ENCODE measurements around the gene SIGLEC6. TPM values are rescaled to one million over a fixed set of nuclear protein-coding genes. Genes with fewer than 3 reads are reported as not detected.
"Not testable (repeated sequence)": the region's sequence is repeated elsewhere in the genome, so short reads cannot be mapped to it uniquely, and the experiment has no call there.

SIGLEC6 gene
- total RNA-seq, 4 donors from 2014 or later = 0.38 to 1.4 (median 1.1) TPM

- ATAC-seq (ENCODE audit: low FRiP score) (no peak), DNase-seq (ENCODE audit: low spot score) (no peak)
- no peak for TF ChIP-seq CTCF (IDR thresholded peaks at IDR 0.05)
Observed at GRCh38 chr19:51503286-51503817, 28.1 kb downstream of the SIGLEC6 start.

- no peak for TF ChIP-seq CTCF (IDR thresholded peaks at IDR 0.05)
- ATAC-seq (ENCODE audit: low FRiP score) (no peak), DNase-seq (ENCODE audit: low spot score) (no peak)
Observed at GRCh38 chr19:51501594-51502263, 29.7 kb downstream of the SIGLEC6 start, which contains the start of gene SIGLEC12. TSS of gene SIGLEC12 (minus strand) at chr19:51501800. CDS start at chr19:51501733, 67 bp downstream.

- ATAC-seq (ENCODE audit: low FRiP score); DNase-seq (ENCODE audit: low spot score): not testable (repeated sequence)
Observed at GRCh38 chr19:51500931-51501330, 30.5 kb downstream of the SIGLEC6 start.

- DNase-seq (ENCODE audit: low spot score) (no peak), ATAC-seq (ENCODE audit: low FRiP score) (no peak)
- no peak for TF ChIP-seq CTCF (IDR thresholded peaks at IDR 0.05)
Observed at GRCh38 chr19:51497666-51498065, 33.8 kb downstream of the SIGLEC6 start.

- ATAC-seq (ENCODE audit: low FRiP score) = no peak
Observed at GRCh38 chr19:51493776-51494175, 37.7 kb downstream of the SIGLEC6 start.

GRCh38 chr19:51491586-51491985, 39.9 kb downstream of the SIGLEC6 start:
- no peak for TF ChIP-seq CTCF (IDR thresholded peaks at IDR 0.05)

More at GRCh38 chr19:51493776-51494175, 37.7 kb downstream of the SIGLEC6 start:
- no peak for TF ChIP-seq CTCF (IDR thresholded peaks at IDR 0.05)
- no peak for DNase-seq (ENCODE audit: low spot score)

GRCh38 chr19:51490676-51491075, 40.8 kb downstream of the SIGLEC6 start:
- no peak for DNase-seq (ENCODE audit: low spot score)

More at GRCh38 chr19:51491586-51491985, 39.9 kb downstream of the SIGLEC6 start:
- DNase-seq (ENCODE audit: low spot score) (no peak), ATAC-seq (ENCODE audit: low FRiP score) (no peak)

More at GRCh38 chr19:51490676-51491075, 40.8 kb downstream of the SIGLEC6 start:
- no peak for TF ChIP-seq CTCF (IDR thresholded peaks at IDR 0.05)
- no peak for ATAC-seq (ENCODE audit: low FRiP score)
